HG03575 (cell line): Measurements from ENCODE around the gene FAAP100.

Experiments used
- ATAC-seq: cut with Tn5 transposase; IDR thresholded peaks from one replicate; pipeline ENCODE4 v1.9.1; 2021; ENCODE audit not compliant: unreplicated experiment, insufficient number of reproducible peaks, low FRiP score; ENCODE audit errors: extremely low read depth

FAAP100 gene

GRCh38 chr17:81557276-81558114 lies 5.3 kb upstream of the FAAP100 start:
- no peak for ATAC-seq

DNA sequence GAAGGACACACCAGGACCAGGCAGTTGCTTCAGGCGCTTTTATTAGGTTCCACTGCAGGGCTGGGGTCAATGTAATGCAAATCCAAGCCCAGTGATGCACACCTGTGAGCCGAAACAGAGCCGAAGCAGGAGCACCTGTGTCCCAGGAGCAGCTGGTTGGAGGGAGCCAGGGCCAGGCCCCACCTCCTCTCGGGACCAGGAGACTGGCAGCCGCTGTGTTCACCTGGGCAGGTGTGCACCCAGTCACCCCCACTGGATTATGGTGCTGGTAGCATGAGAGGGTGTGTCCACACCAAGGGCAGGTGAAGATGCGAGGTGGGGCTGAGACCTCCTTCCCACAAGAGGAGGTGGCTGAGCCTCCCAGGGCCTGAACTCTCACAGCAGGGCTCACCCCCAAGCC lies 4.7 kb upstream of the FAAP100 start:
- no peak for ATAC-seq

GRCh38 chr17:81556175-81556691 lies 4.1 kb upstream of the FAAP100 start:
- no peak for ATAC-seq

- ATAC-seq: no peak
These were observed 1.5 kb upstream of the FAAP100 start for GRCh38 chr17:81553616-81554181.

DNA sequence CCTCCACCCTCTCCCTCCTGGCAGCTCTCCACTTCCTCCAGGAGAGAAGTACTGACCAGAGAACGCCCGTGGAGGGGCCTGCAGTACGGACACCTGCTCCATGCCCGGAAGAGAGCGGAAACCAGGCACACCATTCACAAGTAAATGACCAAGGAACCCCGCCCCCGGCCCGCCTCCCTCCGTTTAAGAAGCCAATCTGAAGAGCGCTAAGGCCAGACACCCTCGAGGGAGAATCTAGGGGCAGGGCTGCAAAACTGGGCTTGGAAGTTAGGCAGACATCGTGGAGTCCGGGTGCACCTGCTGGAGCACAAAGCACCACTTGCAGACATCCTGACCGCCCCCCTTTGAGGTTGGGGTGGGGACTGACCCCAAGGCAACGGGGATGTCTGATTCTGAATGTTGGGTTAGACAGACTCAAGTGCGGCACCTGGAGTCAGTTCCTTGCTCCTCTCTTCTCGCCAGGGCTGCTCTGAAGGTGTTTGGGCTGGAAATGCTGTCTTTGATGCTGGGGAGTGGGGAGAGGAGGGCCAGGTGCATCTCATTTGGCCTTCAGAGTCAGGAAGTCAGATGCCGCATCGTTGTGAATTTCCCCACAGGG lies 964 bp upstream of the FAAP100 start:
- no peak for ATAC-seq

- no peak for ATAC-seq
These were observed 502 bp downstream of the FAAP100 start for GRCh38 chr17:81551458-81552243.

- no peak for ATAC-seq
These were observed 1.2 kb downstream of the FAAP100 start for GRCh38 chr17:81550830-81551457.

GRCh38 chr17:81550285-81550684 lies 1.9 kb downstream of the FAAP100 start:
- no peak for ATAC-seq

DNA sequence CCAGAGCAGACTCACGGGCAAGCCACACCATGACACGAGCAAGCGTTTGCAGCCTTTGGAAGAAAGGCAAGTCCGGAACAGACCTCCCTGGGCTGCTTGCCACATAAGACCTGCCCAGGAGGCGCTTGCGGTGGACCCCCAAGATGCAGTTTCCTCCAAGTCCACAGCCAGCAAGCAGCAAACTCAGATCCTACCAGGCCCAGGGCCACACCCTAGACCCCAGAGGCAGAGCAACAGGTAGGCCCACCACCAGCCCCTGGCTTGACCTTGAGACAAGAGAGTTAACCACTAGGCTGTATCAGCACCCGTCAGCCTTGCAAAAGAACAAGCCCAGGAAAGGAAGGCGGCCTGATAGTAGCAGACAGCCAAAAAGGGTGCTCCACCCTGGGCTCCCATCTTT lies 2.3 kb downstream of the FAAP100 start:
- ATAC-seq: no peak

DNA sequence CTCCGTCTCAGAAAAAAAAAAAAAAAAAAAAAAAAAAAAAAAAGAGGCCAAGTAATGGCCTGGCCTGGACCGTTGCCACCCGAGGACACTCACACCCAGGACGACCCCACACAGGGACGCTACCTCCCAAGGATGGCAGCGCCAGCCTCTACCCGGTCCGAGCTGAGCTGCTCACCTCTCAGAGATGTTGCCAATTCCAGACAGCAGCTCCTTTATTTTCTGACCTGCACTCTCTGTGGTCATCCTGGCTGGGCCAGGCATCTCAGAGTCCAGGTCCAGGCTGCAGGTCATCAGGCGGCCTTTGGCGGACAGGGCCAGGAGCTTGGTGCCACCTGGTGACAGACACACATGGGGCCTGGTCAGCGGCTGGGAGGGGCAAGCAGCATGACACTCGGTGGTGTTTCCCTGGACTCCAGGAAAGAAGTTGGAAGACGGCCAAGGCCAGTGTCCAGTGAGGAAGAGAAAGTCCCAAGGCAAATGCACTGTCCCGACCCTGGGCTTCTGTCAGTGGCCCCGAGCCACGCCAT lies 3.1 kb downstream of the FAAP100 start:
- no peak for ATAC-seq

DNA sequence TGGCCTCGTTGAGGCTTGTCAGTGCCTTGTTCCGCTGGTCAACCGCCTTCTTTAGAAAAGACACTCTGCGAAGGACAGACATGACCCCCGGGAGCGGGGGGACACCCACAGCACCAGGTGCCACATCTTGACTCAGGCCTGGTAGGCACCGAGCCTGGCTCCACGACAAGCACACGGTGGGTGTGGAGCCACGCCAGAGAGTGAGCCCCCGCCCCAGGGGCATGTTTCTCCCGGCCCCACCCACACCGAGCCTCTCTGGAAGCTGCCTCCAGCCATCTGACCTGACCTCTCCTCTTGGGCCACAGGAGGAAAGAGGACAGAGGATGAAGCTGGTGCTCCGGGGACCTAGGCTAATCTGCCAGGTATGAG lies 4.6 kb downstream of the FAAP100 start:
- ATAC-seq: no peak

- ATAC-seq: no peak
These were observed 5.1 kb downstream of the FAAP100 start for GRCh38 chr17:81546906-81547613.

- ATAC-seq: no peak
These were observed 6.8 kb downstream of the FAAP100 start for GRCh38 chr17:81545160-81545949.

GRCh38 chr17:81544281-81544974 lies 7.7 kb downstream of the FAAP100 start:
- ATAC-seq: no peak

DNA sequence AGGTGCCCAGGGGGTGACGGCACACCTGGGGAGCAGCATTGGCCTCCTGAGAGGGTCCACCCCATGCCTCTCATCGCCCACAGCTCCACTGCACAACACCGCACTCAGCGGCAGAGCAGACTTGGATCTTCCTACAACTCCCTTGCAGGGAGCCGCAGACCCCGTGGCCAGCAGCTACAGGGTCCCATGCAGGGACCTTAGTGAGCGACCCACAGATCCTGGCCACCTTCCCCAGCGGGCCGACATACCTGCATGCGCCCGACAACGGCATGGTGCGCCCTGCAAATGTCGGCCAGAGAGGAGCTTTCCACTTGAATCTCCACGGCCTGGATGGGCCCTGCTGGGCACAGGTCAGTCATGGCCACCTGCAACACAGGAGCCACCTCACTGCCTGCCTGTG lies 8.4 kb downstream of the FAAP100 start:
- ATAC-seq: no peak

DNA sequence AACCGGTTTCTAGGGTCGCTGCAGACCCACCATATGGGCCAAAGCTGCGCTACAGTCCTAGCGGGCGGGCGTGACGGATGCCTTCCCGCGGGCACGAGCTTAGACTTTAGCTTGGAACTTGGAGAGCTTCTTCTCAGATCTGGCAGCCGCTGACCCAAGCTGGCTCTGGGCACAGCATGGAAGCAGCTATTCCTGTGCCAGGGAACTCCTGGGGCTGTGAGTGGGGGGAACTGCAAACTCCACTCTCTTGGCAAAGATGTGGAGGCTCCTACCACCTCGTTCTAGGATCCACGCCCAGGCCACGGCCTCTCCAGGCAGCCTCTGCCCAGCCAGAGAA lies 8.8 kb downstream of the FAAP100 start:
- ATAC-seq: no peak
